Upper lobe of right lung (tissue), 1 donor: ENCODE data around the gene ALDH7A1. TPM values are rescaled to one million over a fixed set of nuclear protein-coding genes. Genes with fewer than 3 reads are reported as not detected.

Source experiments
- ATAC-seq: fragments of 200-7000 bp; cut with Tn5 transposase; one replicate; pipeline ENCODE4 v1.9.1; 2020; ENCODE audit warnings: mild to moderate bottlenecking, moderate library complexity
- DNase-seq: peaks from one replicate; pipeline ENCODE4 v3.0.0-alpha.2; 2020
- H3K27ac ChIP-seq: fragments of 200-600 bp; one replicate; pipeline ENCODE4 v1.8.0; 2022
- H3K27me3 ChIP-seq: fragments of 200-600 bp; one replicate; pipeline ENCODE4 v1.8.0; 2022; ENCODE audit warnings: mild to moderate bottlenecking
- H3K36me3 ChIP-seq: fragments of 200-600 bp; one replicate; pipeline ENCODE4 v1.8.0; 2022
- H3K4me1 ChIP-seq: fragments of 200-600 bp; one replicate; pipeline ENCODE4 v1.8.0; 2022
- H3K4me3 ChIP-seq: fragments of 200-600 bp; one replicate; pipeline ENCODE4 v1.8.0; 2022; ENCODE audit warnings: mild to moderate bottlenecking
- H3K9me3 ChIP-seq: fragments of 200-600 bp; one replicate; pipeline ENCODE4 v1.8.0; 2022
- CTCF ChIP-seq: fragments of 200-600 bp; IDR thresholded peaks from one replicate; pipeline ENCODE4 v1.8.0; 2022; ENCODE audit warnings: antibody characterized with exemption
- intact Hi-C: fragments of 100-400 bp; cut with DNase I; formaldehyde crosslinking; loops from one replicate; pipeline ENCODE4 v1.11.0; 2022
- total RNA-seq: library from RNA; stranded (reverse); fragmentation: NEBNext Ultra II Directional; extraction: Animal tissue kit (Norgen Biotek cat#: 25700); gene quantifications from one replicate; pipeline ENCODE4 v1.2.1, GENCODE V29; 2021
- donor health status: DM: no; HTN: yes; CAD: no; lungs with severe emphysema.

ALDH7A1 gene
- total RNA-seq, 1 donor from 2014 or later, result 26.1 TPM

GRCh38 chr5:126494393-126494792 lies 100.6 kb downstream of the ALDH7A1 start:
- no peak for DNase-seq
- no peaks in the 10 kb centered on the region for H3K27me3 ChIP-seq
- H3K9me3 ChIP-seq, result no peaks in the 10 kb centered on the region
- H3K4me1 ChIP-seq, result no peaks in the 10 kb centered on the region
- peaks cover 24% of the 10 kb centered on the region for H3K36me3 ChIP-seq
- ATAC-seq, result no peak
- H3K27ac ChIP-seq, result no peak overlapping the region
- TF ChIP-seq CTCF, result no peak
- H3K4me3 ChIP-seq, result no peak overlapping the region
- intact Hi-C loops, result no loop called here

- no peak for TF ChIP-seq CTCF
- intact Hi-C loops, result no loop called here
- H3K4me1 ChIP-seq, result no peaks in the 10 kb centered on the region
- no peaks in the 10 kb centered on the region for H3K27me3 ChIP-seq
- no peaks in the 10 kb centered on the region for H3K9me3 ChIP-seq
- no peak overlapping the region for H3K4me3 ChIP-seq
- no peak for ATAC-seq
- no peak overlapping the region for H3K27ac ChIP-seq
- no peak for DNase-seq
- H3K36me3 ChIP-seq, result peaks cover 38% of the 10 kb centered on the region
These were observed 102.1 kb downstream of the ALDH7A1 start for GRCh38 chr5:126492939-126493338.

GRCh38 chr5:126490167-126490940 lies 104.7 kb downstream of the ALDH7A1 start:
- intact Hi-C loops, result no loop called here
- ATAC-seq (no peak), DNase-seq (no peak)
- Histone ChIP-seq H3K9me3 (no peaks in the 10 kb centered on the region), H3K4me3 (no peak overlapping the region), H3K36me3 (peaks cover 64% of the 10 kb centered on the region), H3K4me1 (no peaks in the 10 kb centered on the region), H3K27ac (no peak overlapping the region), H3K27me3 (no peaks in the 10 kb centered on the region)
- no peak for TF ChIP-seq CTCF

- TF ChIP-seq CTCF, result no peak
- peaks cover 80% of the 10 kb centered on the region for H3K36me3 ChIP-seq
- intact Hi-C loops, result no loop called here
These were observed 106.5 kb downstream of the ALDH7A1 start for GRCh38 chr5:126488443-126489065.

GRCh38 chr5:126487596-126487995 lies 107.4 kb downstream of the ALDH7A1 start:
- no peaks in the 10 kb centered on the region for H3K27me3 ChIP-seq
- ATAC-seq (no peak), DNase-seq (no peak)
- H3K27ac ChIP-seq, result no peak overlapping the region
- TF ChIP-seq CTCF, result no peak
- H3K36me3 ChIP-seq, result peaks cover 79% of the 10 kb centered on the region
- H3K4me3 ChIP-seq, result no peak overlapping the region
- no peaks in the 10 kb centered on the region for H3K4me1 ChIP-seq
- intact Hi-C loops, result no loop called here
- H3K9me3 ChIP-seq, result no peaks in the 10 kb centered on the region

More at GRCh38 chr5:126488443-126489065, 106.5 kb downstream of the ALDH7A1 start:
- no peaks in the 10 kb centered on the region for H3K4me1 ChIP-seq
- DNase-seq (no peak), ATAC-seq (no peak)
- H3K9me3 ChIP-seq, result no peaks in the 10 kb centered on the region
- no peak overlapping the region for H3K4me3 ChIP-seq
- no peaks in the 10 kb centered on the region for H3K27me3 ChIP-seq
- H3K27ac ChIP-seq, result no peak overlapping the region
